ENCODE measurements around the gene RTEL1.
"Not testable (repeated sequence)": the region's sequence is repeated elsewhere in the genome, so short reads cannot be mapped to it uniquely, and the experiment has no call there.

RTEL1 gene

DNA sequence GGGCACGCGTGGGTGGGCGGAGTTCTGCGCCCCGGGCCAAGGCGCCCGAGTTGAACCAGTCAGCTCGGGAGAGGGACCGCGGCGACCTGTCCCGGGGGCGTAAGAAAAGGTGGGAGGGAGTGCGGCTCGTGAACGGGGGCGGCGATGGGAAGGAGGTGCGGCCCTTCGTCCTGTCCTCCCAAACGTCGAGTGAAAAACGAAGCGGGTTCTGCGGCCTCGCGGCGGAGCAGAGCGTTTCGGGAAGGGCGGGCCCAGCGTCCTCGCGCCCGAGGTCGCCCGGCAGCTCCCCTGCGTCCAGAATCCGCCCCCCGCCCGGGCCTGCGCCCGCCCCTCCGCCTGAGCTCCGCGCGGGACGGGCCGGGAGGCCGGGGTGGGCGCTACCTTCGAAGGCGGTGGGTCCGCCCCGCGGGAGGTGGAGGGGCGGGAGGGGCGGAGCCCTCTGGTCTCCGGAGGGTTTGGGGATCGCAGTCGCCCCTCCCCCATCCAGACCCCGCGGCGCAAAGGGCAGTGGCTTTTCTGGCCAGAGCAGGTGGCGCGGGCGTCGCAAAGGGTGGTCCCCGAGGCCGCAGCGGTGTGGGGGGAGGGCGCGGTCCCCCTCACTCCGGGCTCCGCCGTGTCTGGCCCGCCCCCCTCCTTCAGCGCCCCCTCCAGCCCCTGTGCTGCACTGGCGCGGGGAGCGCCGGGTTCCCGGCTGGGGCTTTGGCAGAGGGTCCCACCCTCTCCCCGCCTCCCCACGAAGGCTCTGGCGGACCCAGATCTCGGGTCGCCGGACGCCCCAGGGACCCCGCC lies 5.7 kb upstream of the RTEL1 start:
- no peak for DNase-seq

GRCh38 chr20:63653041-63653973 lies 4.8 kb upstream of the RTEL1 start, which contains the start of gene STMN3:
STMN3 (minus strand) TSS chr20:63653424; CDS start chr20:63653345, 79 bp downstream.
- DNase-seq: peak; percentile 79

DNA sequence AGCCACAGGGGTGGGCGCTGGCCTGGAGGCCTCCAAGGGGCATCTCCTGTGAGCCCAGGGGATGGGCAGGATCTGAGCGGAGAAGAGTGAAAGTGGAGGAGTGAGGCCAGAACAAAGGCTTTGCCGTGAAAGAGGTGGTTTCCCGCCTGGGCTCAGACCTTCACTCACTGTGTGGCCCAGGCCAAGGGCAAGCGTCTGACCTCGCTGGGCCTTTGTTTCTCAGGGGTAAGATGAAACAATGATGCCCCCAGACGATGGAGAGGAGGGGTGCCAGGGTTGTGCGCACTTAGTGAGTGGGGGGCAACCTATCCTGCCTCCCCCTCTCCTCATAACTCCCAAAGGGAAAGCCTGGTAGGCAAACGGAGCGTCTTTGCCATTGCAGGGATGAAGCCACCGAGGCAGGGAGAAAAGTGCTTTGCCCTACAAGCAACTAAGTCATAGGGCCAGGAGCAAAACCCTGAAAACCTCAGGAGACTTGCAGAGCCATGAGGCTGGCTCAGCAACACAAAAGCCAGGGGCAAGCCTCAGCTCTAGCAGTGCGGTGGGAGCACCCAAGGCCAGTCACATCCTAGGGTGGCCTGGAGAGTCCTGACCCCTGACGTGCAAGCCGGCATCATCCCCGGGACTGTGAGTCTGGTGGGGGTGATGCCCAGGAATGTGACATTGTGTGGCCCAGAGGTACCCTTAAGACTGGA lies 4.0 kb upstream of the RTEL1 start:
- DNase-seq: no peak

- no peak for DNase-seq
Measured at GRCh38 chr20:63655249-63655648, 2.9 kb upstream of the RTEL1 start.

- no peak for DNase-seq
Measured at GRCh38 chr20:63656451-63656850, 1.7 kb upstream of the RTEL1 start.

DNA sequence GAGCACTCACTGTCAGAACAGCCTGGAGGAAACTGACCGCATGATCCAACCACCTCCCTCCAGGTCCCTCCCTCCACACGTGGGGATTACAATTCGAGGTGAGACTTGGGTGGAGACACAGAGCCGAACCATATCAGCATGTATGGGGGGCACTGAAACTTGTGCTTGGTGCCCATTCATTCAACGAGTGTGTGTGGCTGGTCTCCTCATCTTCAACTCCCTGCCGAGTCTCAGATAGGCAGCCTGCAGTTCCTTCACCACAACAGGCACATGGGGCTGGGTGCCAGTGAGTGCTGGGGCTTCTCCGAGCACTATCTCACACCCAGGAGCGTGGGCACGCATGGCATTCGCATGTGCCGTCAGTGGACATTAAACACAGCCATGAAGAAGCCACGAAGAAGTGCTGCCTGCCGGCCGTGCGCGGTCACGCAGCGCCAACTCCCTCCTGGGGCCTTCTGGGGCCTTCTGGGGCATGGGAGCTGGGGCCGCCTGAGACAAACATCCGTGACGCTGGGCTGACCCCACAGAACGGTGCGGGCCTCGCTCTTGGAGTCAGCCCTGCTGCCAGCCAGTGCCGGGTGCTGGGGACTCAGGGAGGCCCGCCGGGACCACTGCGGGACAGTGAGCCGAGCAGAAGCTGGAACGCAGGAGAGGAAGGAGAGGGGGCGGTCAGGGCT lies 714 bp upstream of the RTEL1 start:
- DNase-seq: no peak

DNA sequence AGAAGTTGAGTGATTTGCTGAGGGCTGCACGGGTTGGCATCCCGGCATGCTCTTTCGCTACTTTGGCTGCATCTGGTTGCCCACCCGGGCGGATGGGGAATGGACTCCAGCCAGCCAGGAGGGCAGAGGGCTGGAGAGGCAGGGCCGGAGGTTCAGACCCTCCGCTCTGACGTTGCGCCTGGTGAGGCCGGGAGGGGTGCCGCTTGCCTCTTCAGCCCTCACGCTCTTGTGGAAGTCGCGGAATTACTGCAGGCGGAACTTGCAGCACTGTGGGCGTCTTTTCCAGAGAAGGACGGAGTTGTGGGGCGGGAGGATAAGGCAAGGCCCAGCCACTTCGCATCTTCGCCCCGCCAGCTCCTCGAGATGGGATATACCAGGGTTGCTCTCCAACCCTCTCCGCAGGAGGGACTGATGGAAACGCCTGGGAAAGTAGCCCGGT lies 656 bp downstream of the RTEL1 start:
- peak; percentile 66 for DNase-seq

DNA sequence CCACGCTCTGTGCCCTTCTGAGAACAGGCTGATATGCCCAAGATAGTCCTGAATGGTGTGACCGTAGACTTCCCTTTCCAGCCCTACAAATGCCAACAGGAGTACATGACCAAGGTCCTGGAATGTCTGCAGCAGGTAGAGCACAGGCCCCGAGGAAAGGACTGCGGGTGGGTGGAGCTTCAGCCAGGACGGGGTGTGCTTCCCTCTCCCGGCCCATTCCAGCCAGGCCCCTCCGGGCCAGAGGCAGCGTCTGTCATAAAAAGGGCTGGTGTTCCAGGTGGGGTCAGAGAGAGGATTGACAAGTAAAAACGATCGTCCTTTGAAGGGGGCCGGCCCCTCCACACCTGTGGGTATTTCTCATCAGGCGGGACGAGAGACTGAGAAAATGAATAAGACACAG lies 1.3 kb downstream of the RTEL1 start:
- DNase-seq: no peak

DNA sequence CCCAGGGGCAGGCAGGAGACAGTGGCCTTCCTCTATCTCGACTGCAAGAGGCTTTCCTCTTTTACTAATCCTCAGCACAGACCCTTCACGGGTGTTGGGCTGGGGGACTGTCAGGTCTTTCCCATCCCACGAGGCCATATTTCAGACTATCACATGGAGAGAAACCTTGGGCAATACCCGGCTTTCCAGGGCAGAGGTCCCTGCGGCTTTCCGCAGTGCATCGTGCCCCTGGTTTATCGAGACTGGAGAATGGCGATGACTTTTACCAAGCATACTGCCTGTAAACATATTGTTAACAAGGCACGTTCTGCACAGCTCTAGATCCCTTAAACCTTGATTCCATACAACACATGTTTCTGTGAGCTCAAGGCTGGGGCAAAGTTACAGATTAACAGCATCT lies 2.1 kb downstream of the RTEL1 start:
- not testable (repeated sequence) for DNase-seq

DNA sequence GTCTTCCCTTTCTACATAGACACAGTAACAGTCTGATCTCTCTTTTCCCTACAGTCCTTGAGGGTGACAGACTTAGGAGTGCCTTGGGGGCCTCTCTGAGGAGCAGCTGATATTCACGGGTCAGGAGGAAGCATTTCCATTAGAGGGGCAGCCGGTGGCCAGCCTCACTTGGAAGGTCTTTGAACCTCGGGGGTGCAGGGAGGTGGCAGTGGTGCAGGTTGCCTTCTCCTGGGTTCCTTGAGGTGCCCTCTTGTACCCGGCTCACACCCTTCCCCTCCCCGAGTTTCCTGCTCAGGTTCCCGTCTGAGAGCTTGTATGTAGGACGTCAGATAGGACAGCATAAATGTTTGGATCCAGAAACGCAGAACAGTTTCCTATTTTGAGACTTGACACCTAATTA lies 2.5 kb downstream of the RTEL1 start:
- DNase-seq: no peak

- DNase-seq: no peak
Measured at GRCh38 chr20:63661108-63661507, 3.0 kb downstream of the RTEL1 start.

DNA sequence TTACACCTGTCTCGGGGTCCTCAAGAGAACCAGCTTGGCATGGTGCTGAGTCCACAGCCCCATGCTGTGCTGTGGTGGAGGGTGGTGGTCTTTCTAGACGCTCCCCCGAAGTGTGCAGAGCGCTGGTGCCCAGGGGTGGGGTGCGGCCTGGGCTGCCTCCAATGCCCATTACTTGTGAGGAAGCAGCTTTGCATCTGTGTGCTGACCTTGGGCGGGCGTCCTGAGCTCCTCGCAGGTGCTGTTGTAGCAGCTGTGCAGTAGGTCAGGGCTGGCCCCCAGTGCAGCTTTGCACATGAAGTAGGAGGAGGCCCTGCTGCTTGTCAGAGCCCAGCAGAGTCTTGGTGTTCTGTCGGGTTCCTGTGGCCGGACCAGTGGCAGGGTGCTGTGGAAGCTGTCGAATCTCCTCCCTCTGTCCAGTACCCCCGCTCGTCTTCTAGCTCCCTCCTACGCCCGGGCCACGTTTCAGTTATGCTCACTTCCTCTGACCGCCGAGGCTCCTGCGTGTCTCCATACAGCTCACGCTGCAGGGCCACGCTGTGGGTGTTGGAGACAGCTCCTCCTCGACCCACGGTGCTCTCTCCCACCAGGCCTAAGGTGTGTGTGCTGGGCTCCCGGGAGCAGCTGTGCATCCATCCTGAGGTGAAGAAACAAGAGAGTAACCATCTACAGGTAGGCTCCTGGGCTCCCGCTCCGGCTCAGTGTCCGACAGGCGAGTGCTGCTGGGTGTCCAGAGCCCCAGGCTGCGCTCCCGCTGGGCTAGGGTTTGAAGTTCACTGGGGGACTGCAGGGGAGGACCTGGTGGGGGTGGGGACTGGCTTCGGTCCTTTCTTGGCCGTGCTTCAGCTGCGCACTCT lies 4.1 kb downstream of the RTEL1 start:
- no peak for DNase-seq

DNA sequence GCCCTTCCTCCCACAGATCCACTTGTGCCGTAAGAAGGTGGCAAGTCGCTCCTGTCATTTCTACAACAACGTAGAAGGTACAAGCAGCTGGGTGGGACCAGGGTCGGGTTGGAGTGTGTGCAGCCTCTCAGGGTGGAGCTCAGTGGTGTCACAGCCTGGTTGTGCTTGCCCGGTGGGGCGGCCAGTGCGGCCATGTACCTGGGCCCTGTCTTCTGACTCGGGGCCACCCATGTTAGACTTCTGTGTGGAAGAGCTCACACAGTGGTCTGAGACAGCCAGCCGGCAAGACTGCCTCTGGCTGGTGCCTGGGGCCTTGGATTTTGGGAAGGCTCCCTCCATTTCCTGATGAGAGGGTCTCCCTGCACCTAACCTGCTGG lies 4.7 kb downstream of the RTEL1 start:
- DNase-seq: no peak

DNA sequence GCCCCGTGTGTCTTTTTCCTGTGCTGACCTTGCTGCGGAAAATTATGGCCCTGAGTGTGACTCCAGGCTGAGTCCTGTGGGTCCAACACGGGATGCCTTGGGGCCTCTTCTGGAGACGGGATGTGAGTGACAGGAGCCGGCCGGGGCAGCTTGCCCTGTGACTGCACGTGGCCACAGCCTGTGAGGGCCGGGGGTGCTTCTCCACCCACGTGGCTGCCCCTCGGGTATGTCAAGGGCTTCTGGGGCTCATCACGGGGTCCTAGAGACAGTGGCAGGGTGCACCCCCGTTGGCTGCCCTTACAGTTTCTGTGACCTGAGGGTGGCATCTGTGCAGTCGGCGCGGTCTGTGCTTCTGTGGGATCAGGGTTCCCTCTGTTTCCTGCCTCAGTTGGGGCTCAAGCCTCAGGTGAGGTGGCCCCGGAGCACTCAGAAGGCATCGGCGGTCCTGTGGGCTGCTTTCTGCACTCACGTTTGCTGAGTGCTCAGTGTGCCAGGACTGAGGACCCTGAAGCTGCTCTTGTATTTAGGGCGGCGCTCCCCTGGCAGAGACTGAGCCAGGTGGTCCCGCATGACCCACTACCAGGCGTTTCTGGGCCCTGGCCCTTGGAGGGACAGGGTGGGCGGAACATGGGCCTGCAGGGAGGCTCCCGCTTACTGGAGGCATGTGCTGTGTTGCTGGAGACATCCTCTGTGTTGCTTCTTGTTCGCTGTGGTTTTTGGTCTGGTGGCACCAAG lies 5.4 kb downstream of the RTEL1 start:
- DNase-seq: no peak

DNA sequence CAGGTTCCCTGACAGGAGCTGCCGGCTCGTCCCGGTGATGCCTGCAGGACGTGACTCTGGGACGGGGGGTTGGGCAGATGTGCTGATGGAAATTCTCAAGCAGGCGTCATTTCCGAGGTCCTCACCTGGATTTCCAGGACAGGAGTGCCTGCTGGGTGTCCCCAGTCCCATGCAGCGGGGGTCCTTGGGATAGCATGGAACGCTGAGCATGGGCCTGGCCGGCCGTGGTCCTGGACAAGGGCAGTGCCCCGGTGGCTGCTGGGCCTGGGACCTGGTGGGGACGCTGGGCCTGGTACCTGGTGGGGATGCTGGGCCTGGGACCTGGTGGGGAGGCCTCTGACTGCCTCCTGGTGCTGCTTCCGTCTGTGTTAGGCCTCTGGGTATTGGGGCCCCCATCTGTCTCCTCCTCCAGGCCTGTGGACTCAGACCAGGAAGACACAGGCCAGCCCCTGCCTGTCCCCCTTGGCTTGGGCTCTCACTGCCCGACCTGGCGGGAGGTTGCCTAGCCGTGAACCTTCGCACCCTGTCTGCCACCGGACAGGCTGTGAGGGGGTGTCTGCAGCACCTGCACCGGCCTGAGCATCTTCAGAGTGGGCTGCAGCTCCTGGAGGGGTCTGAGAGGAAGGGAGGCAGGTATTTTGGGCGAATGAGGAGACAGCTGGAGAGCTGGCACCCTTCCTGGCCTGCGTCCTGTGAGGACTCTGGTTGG lies 6.2 kb downstream of the RTEL1 start:
- DNase-seq: no peak

- no peak for DNase-seq
Measured at GRCh38 chr20:63664861-63665594, 6.9 kb downstream of the RTEL1 start.

- no peak for DNase-seq
Measured at GRCh38 chr20:63665708-63666107, 7.6 kb downstream of the RTEL1 start.

GRCh38 chr20:63667858-63668257 lies 9.7 kb downstream of the RTEL1 start:
- DNase-seq: no peak

DNA sequence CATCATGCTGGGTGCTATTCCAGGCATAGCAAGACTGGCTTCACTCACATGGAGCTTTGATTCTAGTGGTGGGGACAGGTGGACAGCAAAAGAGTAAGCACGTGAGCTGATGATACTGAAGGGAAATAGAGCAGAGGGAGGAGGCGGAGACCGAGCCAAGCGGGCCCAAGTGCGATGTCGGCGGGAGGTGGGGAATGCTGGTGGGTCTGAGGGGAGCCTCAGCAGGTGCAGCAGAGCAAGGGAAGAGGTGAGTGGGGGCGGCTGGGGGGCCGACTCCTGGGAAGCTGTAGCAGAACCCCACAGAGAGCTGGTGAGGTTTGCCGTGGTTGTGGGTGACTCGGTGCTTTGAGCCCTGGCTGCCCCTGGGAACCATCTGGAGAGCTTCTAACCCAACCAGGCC lies 10.2 kb downstream of the RTEL1 start:
- no peak for DNase-seq

- DNase-seq: not testable (repeated sequence)
Measured at GRCh38 chr20:63671695-63672094, 13.6 kb downstream of the RTEL1 start.
